NT2/D1 (cell line): ENCODE data around the gene QSOX2.

Source experiments
- SUZ12 ChIP-seq: IDR thresholded peaks from 2 replicates; pipeline ENCODE4 v1.6.1; 2011; ENCODE audit not compliant: insufficient read length, insufficient read depth; ENCODE audit errors: extremely low read depth
- YY1 ChIP-seq: IDR thresholded peaks from 2 replicates; pipeline ENCODE4 v1.6.1; 2011; ENCODE audit not compliant: insufficient read length, insufficient read depth
- ZNF274 ChIP-seq: IDR thresholded peaks from 2 replicates; pipeline ENCODE4 v1.6.1; 2011; ENCODE audit warnings: mild to moderate bottlenecking, low read depth, low read length

DNA sequence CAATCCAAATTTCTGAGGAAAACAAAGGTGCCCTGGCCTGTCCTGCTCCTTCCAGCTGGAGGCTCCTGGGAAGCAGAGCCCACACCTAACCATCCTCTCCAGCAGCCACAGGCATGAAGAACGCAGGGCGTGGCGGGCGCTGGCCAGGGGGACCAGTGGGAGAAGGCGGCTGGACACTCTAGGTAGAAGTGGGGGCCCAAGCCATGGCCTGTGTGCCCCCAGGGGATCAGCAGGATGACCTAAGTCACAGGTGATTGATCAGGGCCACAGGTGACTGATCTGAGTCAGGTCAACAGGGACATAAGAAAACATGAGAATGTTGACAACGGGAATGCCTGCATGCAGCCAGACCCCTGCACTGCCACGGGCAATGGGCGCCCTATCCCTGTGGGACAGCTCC, 3.4 kb downstream of the QSOX2 start:
- TF ChIP-seq ZNF274 (no peak), SUZ12 (no peak), YY1 (no peak)
